ENCODE data around the gene KRTAP16-1. TPM values are rescaled to one million over a fixed set of nuclear protein-coding genes. Genes with fewer than 3 reads are reported as not detected.

The KRTAP16-1 gene
- total and polyA plus RNA-seq, 2 of the 13 experiments (the other 11 are each of a cell fraction or from before 2014, with no cell fraction given): not detected

DNA sequence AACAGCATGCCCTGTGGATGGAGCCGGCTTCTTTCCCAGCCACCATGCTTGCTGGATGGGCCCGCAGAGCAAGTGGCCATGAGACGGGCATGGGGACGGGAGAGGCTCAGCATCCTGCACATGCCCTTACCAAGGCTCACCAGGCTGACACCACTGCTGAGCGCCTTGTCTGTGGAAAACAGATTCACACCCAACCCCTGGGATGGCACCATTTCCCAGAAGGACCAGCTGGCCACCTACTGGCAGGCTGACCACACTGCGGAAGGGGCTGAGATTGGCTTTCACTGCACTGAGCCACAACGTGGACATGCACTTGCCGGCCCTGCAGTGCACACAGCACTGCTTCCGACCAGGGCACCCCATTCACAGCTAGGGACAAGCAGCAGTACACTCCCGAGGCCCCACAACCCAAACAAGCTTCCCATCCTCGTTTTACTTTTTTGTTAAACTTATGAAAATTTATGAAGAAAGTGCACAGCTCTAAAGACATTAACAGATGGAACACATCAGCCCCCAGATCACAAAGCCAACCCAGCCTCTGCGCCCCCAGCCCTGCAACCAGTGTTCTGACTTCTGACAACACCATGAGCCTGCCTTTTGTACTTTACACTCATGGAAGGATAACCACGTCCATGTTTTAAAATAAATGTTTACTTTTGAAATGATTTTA lies 20.3 kb upstream of the KRTAP16-1 start (continued):
- no peak for TF ChIP-seq GLI4 (CRISPR knock-in tag; IDR thresholded peaks at IDR 0.05; ENCODE audit: borderline replicate concordance)
- TF ChIP-seq, protein P1, sequence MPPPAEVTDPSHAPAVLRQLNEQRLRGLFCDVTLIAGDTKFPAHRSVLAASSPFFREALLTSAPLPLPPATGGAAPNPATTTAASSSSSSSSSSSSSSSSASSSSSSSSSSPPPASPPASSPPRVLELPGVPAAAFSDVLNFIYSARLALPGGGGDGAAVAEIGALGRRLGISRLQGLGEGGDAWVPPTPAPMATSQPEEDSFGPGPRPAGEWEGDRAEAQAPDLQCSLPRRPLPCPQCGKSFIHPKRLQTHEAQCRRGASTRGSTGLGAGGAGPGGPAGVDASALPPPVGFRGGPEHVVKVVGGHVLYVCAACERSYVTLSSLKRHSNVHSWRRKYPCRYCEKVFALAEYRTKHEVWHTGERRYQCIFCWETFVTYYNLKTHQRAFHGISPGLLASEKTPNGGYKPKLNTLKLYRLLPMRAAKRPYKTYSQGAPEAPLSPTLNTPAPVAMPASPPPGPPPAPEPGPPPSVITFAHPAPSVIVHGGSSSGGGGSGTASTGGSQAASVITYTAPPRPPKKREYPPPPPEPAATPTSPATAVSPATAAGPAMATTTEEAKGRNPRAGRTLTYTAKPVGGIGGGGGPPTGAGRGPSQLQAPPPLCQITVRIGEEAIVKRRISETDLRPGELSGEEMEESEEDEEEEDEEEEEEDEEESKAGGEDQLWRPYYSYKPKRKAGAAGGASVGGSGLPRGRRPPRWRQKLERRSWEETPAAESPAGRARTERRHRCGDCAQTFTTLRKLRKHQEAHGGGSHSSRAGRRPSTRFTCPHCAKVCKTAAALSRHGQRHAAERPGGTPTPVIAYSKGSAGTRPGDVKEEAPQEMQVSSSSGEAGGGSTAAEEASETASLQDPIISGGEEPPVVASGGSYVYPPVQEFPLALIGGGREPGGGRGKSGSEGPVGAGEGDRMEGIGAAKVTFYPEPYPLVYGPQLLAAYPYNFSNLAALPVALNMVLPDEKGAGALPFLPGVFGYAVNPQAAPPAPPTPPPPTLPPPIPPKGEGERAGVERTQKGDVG (CRISPR knock-in tag; IDR thresholded peaks at IDR 0.05; ENCODE audit: borderline replicate concordance): 0 out of 2 replicates have a peak, but pooled peaks have one; percentile 55
- no peak for TF ChIP-seq FOXM1 (CRISPR knock-in tag; IDR thresholded peaks at IDR 0.05)
- no peak for TF ChIP-seq TP53 (CRISPR knock-in tag; conservative IDR thresholded peaks at IDR 0.05)
- TF ChIP-seq, protein P2, sequence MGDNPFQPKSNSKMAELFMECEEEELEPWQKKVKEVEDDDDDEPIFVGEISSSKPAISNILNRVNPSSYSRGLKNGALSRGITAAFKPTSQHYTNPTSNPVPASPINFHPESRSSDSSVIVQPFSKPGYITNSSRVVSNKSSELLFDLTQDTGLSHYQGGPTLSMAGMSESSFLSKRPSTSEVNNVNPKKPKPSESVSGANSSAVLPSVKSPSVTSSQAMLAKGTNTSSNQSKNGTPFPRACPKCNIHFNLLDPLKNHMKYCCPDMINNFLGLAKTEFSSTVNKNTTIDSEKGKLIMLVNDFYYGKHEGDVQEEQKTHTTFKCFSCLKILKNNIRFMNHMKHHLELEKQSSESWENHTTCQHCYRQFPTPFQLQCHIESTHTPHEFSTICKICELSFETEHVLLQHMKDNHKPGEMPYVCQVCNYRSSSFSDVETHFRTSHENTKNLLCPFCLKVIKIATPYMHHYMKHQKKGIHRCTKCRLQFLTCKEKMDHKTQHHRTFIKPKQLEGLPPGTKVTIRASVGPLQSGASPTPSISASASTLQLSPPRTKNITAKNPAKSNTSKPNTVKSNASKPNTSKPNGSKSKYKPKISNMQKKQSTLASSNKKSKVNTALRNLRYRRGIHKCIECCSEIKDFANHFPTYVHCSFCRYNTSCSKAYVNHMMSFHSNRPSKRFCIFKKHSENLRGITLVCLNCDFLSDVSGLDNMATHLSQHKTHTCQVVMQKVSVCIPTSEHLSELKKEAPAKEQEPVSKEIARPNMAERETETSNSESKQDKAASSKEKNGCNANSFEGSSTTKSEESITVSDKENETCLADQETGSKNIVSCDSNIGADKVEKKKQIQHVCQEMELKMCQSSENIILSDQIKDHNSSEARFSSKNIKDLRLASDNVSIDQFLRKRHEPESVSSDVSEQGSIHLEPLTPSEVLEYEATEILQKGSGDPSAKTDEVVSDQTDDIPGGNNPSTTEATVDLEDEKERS (CRISPR knock-in tag; IDR thresholded peaks at IDR 0.05): no peak
- TF ChIP-seq ZNF33B (CRISPR knock-in tag; IDR thresholded peaks at IDR 0.05): no peak
- TF ChIP-seq KDM4B (CRISPR knock-in tag; IDR thresholded peaks at IDR 0.05): no peak
- TF ChIP-seq ZNF552 (CRISPR knock-in tag; IDR thresholded peaks at IDR 0.05; ENCODE audit: borderline replicate concordance): no peak
- TF ChIP-seq FOXJ3 (CRISPR knock-in tag; IDR thresholded peaks at IDR 0.05; ENCODE audit: borderline replicate concordance): no peak
- no peak for TF ChIP-seq ZNF335 (CRISPR knock-in tag; IDR thresholded peaks at IDR 0.05)
- TF ChIP-seq ZFP90 (CRISPR knock-in tag; IDR thresholded peaks at IDR 0.05; ENCODE audit: borderline replicate concordance): no peak
- TF ChIP-seq RAD21 (CRISPR knock-in tag; IDR thresholded peaks at IDR 0.05): peak; percentile 89
- peak; percentile 52; the same call in 1 of the 2 replicates for TF ChIP-seq MEIS1 (CRISPR knock-in tag; IDR thresholded peaks at IDR 0.05; ENCODE audit: borderline replicate concordance)
- TF ChIP-seq, protein P3, sequence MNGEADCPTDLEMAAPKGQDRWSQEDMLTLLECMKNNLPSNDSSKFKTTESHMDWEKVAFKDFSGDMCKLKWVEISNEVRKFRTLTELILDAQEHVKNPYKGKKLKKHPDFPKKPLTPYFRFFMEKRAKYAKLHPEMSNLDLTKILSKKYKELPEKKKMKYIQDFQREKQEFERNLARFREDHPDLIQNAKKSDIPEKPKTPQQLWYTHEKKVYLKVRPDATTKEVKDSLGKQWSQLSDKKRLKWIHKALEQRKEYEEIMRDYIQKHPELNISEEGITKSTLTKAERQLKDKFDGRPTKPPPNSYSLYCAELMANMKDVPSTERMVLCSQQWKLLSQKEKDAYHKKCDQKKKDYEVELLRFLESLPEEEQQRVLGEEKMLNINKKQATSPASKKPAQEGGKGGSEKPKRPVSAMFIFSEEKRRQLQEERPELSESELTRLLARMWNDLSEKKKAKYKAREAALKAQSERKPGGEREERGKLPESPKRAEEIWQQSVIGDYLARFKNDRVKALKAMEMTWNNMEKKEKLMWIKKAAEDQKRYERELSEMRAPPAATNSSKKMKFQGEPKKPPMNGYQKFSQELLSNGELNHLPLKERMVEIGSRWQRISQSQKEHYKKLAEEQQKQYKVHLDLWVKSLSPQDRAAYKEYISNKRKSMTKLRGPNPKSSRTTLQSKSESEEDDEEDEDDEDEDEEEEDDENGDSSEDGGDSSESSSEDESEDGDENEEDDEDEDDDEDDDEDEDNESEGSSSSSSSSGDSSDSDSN (CRISPR knock-in tag; IDR thresholded peaks at IDR 0.05): 0 out of 2 replicates have a peak, but pooled peaks have one; percentile 31
- TF ChIP-seq ZNF326 (CRISPR knock-in tag; IDR thresholded peaks at IDR 0.05; ENCODE audit: borderline replicate concordance): no peak
- TF ChIP-seq ZNF619 (CRISPR knock-in tag; IDR thresholded peaks at IDR 0.05): peak; percentile 64; the same call in 1 of the 2 replicates
- TF ChIP-seq ZNF350 (CRISPR knock-in tag; IDR thresholded peaks at IDR 0.05; ENCODE audit: borderline replicate concordance, low read depth): no peak
- TF ChIP-seq ZNF256 (CRISPR knock-in tag; conservative IDR thresholded peaks at IDR 0.05): no peak
- TF ChIP-seq, protein P4, sequence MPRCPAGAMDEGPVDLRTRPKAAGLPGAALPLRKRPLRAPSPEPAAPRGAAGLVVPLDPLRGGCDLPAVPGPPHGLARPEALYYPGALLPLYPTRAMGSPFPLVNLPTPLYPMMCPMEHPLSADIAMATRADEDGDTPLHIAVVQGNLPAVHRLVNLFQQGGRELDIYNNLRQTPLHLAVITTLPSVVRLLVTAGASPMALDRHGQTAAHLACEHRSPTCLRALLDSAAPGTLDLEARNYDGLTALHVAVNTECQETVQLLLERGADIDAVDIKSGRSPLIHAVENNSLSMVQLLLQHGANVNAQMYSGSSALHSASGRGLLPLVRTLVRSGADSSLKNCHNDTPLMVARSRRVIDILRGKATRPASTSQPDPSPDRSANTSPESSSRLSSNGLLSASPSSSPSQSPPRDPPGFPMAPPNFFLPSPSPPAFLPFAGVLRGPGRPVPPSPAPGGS (CRISPR knock-in tag; IDR thresholded peaks at IDR 0.05): no peak
- no peak for TF ChIP-seq MATR3 (CRISPR knock-in tag; IDR thresholded peaks at IDR 0.05)

Data from HepG2 (cell line).